ENCODE measurements around the gene NDRG2. TPM values are rescaled to one million over a fixed set of nuclear protein-coding genes. Genes with fewer than 3 reads are reported as not detected.
A peak's percentile ranks its signal among the peaks of the same experiment; 100 is the strongest.
"Not testable (repeated sequence)": the region's sequence is repeated elsewhere in the genome, so short reads cannot be mapped to it uniquely, and the experiment has no call there.

The NDRG2 gene
- total RNA-seq, 1 experiment from 2014 or later, result 0.82 TPM

DNA sequence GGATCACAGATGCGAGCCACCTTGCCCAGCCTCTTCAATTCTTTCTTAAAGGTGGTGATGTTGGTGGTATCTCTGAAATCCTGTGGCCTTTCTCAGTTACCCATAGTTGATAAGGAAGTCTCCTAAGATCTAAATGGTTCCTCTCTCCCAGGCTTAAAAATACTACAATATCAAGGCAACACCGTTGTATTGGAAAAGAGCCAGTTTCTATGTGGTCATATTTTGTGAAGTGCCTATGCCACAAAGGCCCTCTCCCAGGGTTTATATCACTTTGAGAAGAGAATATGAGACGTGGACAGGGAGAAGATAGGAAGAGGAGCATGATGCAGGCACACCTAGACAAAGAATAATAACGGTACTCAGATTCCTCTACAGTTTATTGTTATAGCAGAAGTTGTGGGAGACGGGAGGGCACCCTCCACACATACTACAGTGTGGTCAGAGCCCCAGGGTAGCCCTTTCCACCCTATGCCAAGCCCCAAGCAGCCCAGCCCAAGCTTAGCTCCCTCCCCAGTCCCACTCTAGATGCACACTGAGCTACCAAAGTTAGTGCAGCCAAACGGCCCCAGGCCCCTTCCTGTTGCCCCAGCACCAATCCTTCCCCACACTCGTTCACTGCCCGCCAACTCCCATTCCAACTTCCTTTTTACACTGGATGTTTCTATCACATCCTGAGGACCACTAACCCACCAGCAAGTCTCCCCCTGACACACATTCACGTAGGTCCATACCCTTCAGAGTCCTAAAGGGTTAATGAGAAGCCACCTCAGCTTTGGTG, 8.3 kb downstream of the NDRG2 start:
- Mint-ChIP-seq H3K4me3 (ENCODE audit: unreplicated experiment) (no peak overlapping the region), H3K4me1 (ENCODE audit: insufficient read depth, unreplicated experiment) (peaks cover 7% of the 10 kb centered on the region), H3K27ac (ENCODE audit: low read depth, unreplicated experiment) (no peak overlapping the region), H3K9me3 (ENCODE audit: unreplicated experiment) (no peaks in the 10 kb centered on the region), H3K27me3 (ENCODE audit: insufficient read depth, unreplicated experiment) (peaks cover 30% of the 10 kb centered on the region), H3K36me3 (ENCODE audit: insufficient read depth, unreplicated experiment) (peaks cover 5% of the 10 kb centered on the region)
- DNase-seq (ENCODE audit: unreplicated experiment), result no peak
- intact Hi-C loops (cut with micrococcal nuclease), result no loop called here
- TF ChIP-seq, protein P1, sequence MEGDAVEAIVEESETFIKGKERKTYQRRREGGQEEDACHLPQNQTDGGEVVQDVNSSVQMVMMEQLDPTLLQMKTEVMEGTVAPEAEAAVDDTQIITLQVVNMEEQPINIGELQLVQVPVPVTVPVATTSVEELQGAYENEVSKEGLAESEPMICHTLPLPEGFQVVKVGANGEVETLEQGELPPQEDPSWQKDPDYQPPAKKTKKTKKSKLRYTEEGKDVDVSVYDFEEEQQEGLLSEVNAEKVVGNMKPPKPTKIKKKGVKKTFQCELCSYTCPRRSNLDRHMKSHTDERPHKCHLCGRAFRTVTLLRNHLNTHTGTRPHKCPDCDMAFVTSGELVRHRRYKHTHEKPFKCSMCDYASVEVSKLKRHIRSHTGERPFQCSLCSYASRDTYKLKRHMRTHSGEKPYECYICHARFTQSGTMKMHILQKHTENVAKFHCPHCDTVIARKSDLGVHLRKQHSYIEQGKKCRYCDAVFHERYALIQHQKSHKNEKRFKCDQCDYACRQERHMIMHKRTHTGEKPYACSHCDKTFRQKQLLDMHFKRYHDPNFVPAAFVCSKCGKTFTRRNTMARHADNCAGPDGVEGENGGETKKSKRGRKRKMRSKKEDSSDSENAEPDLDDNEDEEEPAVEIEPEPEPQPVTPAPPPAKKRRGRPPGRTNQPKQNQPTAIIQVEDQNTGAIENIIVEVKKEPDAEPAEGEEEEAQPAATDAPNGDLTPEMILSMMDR (IDR thresholded peaks at IDR 0.05; ENCODE audit: unreplicated experiment), result no peak
- ChIA-PET CTCF (interaction anchor here (0.6 to 14.8 kb wide), 18 partner anchors 12 to 624 kb away, joined by 3 to 391 read pairs (median 16); partner anchors contain the start of genes RNASE13, RNASE7, SLC39A2 and TMEM253), POLR2A (interaction anchor here (2.9 to 3.4 kb wide), 2 partner anchors 24 to 88 kb away, joined by 40 to 44 read pairs; partner anchors contain the start of gene RNASE7)
- no TSS peak for BruUV-seq (replicated peaks)

GRCh38 chr14:21015312-21015711, 9.5 kb downstream of the NDRG2 start:
- no peak overlapping the region for H3K4me3 Mint-ChIP-seq (ENCODE audit: unreplicated experiment)
- TF ChIP-seq, protein P1 (IDR thresholded peaks at IDR 0.05; ENCODE audit: unreplicated experiment), result no peak
- peaks cover 33% of the 10 kb centered on the region for H3K27me3 Mint-ChIP-seq (ENCODE audit: insufficient read depth, unreplicated experiment)
- no peak overlapping the region for H3K27ac Mint-ChIP-seq (ENCODE audit: low read depth, unreplicated experiment)
- intact Hi-C loops (cut with micrococcal nuclease), result no loop called here
- no peak for DNase-seq (ENCODE audit: unreplicated experiment)
- no TSS peak for BruUV-seq (replicated peaks)
- ChIA-PET CTCF (interaction anchor here (0.6 to 14.8 kb wide), 58 partner anchors 8 to 1443 kb away, joined by 3 to 391 read pairs (median 5); partner anchors contain the start of genes APEX1, ARHGEF40, RNASE13 and RNASE4), POLR2A (interaction anchor here (0.7 to 3.4 kb wide), 8 partner anchors 23 to 163 kb away, joined by 3 to 44 read pairs (median 4); partner anchors contain the start of genes ARHGEF40 and RNASE7)
- H3K36me3 Mint-ChIP-seq (ENCODE audit: insufficient read depth, unreplicated experiment), result peaks cover 5% of the 10 kb centered on the region
- no peaks in the 10 kb centered on the region for H3K9me3 Mint-ChIP-seq (ENCODE audit: unreplicated experiment)
- H3K4me1 Mint-ChIP-seq (ENCODE audit: insufficient read depth, unreplicated experiment), result peaks cover 7% of the 10 kb centered on the region

DNA sequence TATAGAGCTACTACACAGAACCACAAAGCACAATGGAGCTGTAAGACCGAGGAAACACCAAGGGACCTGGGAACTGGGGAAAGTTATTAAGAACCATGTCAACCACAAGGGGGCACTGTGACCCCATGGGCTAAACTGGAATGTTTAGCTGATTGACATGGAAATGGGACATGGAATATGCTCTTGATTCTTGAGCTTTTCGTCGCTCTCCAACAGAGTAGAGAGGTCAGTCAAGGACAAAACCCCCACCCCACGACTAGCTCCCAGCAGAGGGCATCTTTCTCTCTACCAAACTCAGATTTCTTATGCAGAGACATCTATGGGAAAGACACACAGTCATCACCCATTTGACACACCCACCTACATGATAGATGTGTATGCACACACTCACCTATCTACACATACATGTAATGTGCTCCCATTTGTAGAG, 10.1 kb downstream of the NDRG2 start:
- Mint-ChIP-seq H3K9me3 (ENCODE audit: unreplicated experiment) (no peaks in the 10 kb centered on the region), H3K4me1 (ENCODE audit: insufficient read depth, unreplicated experiment) (peaks cover 7% of the 10 kb centered on the region), H3K36me3 (ENCODE audit: insufficient read depth, unreplicated experiment) (peaks cover 5% of the 10 kb centered on the region), H3K4me3 (ENCODE audit: unreplicated experiment) (no peak overlapping the region), H3K27me3 (ENCODE audit: insufficient read depth, unreplicated experiment) (peaks cover 33% of the 10 kb centered on the region), H3K27ac (ENCODE audit: low read depth, unreplicated experiment) (no peak overlapping the region)
- ChIA-PET CTCF (interaction anchor here (0.5 to 14.8 kb wide), 65 partner anchors 9 to 1782 kb away, joined by 3 to 391 read pairs (median 4); partner anchors contain the start of genes APEX1, ARHGEF40, OR5AU1 and RNASE13), POLR2A (interaction anchor here (0.7 to 3.4 kb wide), 13 partner anchors 9 to 206 kb away, joined by 3 to 44 read pairs (median 3); partner anchors contain the start of genes ARHGEF40 and RNASE7)
- intact Hi-C loops (cut with micrococcal nuclease), result loop anchor here (1.0 kb wide), 3 partner anchors 26 to 90 kb away; no protein-coding TSS in a partner anchor
- BruUV-seq (replicated peaks), result no TSS peak
- DNase-seq (ENCODE audit: unreplicated experiment), result peak; percentile 88
- TF ChIP-seq, protein P1 (IDR thresholded peaks at IDR 0.05; ENCODE audit: unreplicated experiment), result peak; percentile 90

GRCh38 chr14:21011136-21011535, 13.7 kb downstream of the NDRG2 start:
- ChIA-PET CTCF (interaction anchor here (0.8 to 14.8 kb wide), 12 partner anchors 8 to 153 kb away, joined by 3 to 391 read pairs (median 8); partner anchors contain the start of genes RNASE13, RNASE7, SLC39A2 and TMEM253), POLR2A (interaction anchor here (0.5 to 1.6 kb wide), 2 partner anchors 29 to 536 kb away, joined by 3 to 5 read pairs; no protein-coding TSS in a partner anchor)
- Mint-ChIP-seq H3K27me3 (ENCODE audit: insufficient read depth, unreplicated experiment) (peaks cover 33% of the 10 kb centered on the region), H3K4me1 (ENCODE audit: insufficient read depth, unreplicated experiment) (peaks cover 7% of the 10 kb centered on the region), H3K4me3 (ENCODE audit: unreplicated experiment) (no peak overlapping the region), H3K36me3 (ENCODE audit: insufficient read depth, unreplicated experiment) (peaks cover 5% of the 10 kb centered on the region), H3K9me3 (ENCODE audit: unreplicated experiment) (no peaks in the 10 kb centered on the region), H3K27ac (ENCODE audit: low read depth, unreplicated experiment) (no peak overlapping the region)
- TF ChIP-seq, protein P1 (IDR thresholded peaks at IDR 0.05; ENCODE audit: unreplicated experiment), result no peak
- no peak for DNase-seq (ENCODE audit: unreplicated experiment)
- no TSS peak for BruUV-seq (replicated peaks)
- intact Hi-C loops (cut with micrococcal nuclease), result no loop called here

DNA sequence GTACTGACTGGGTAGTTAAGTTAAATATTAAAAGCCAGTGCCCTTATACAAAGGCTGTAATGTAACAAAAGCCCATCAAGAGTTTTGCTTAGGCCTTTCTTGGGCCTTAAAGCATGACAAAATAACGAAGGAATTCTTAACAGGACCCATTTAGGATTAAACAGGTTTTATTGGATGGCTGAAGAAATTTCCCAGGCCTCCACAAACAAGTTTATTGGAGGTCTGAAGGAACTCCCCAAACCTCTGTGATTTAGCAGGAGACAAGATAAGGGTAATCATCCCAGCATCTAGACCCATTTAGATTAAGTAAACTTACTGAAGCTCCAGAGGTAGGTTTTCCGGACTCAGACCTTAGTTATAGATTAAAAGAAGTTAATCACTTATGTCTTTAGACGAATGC, 15.1 kb downstream of the NDRG2 start:
- ChIA-PET POLR2A (interaction anchor here (0.6 to 1.9 kb wide), 3 partner anchors 12 to 71 kb away, joined by 3 to 4 read pairs (median 4); no protein-coding TSS in a partner anchor), CTCF (interaction anchor here (1.2 to 14.8 kb wide), 4 partner anchors 32 to 95 kb away, joined by 3 to 391 read pairs (median 198); partner anchors contain the start of genes RNASE7 and TMEM253)
- H3K27ac Mint-ChIP-seq (ENCODE audit: low read depth, unreplicated experiment); H3K9me3 Mint-ChIP-seq (ENCODE audit: unreplicated experiment); DNase-seq (ENCODE audit: unreplicated experiment); intact Hi-C loops (cut with micrococcal nuclease); H3K4me1 Mint-ChIP-seq (ENCODE audit: insufficient read depth, unreplicated experiment); H3K4me3 Mint-ChIP-seq (ENCODE audit: unreplicated experiment); BruUV-seq (replicated peaks); H3K36me3 Mint-ChIP-seq (ENCODE audit: insufficient read depth, unreplicated experiment): not testable (repeated sequence)
- H3K27me3 Mint-ChIP-seq (ENCODE audit: insufficient read depth, unreplicated experiment), result peaks cover 33% of the 10 kb centered on the region

All from MCF 10A (cell line).